HG03097 (cell line): Measurements from ENCODE around the gene CRACR2A.

Experiments
- ATAC-seq: cut with Tn5 transposase; IDR thresholded peaks from one replicate; pipeline ENCODE4 v1.9.1; 2021; ENCODE audit not compliant: unreplicated experiment, low FRiP score

The CRACR2A gene

GRCh38 chr12:3752096-3752709 is 706 bp downstream of the CRACR2A start:
- peak; percentile 48 for ATAC-seq

- no peak for ATAC-seq
Observed at GRCh38 chr12:3751151-3752095, 1.5 kb downstream of the CRACR2A start.

GRCh38 chr12:3750616-3751015 is 2.3 kb downstream of the CRACR2A start:
- no peak for ATAC-seq

- no peak for ATAC-seq
Observed at GRCh38 chr12:3748620-3749019, 4.3 kb downstream of the CRACR2A start.

GRCh38 chr12:3747976-3748619 is 4.8 kb downstream of the CRACR2A start:
- ATAC-seq = no peak

GRCh38 chr12:3747543-3747942 is 5.4 kb downstream of the CRACR2A start:
- ATAC-seq = no peak

GRCh38 chr12:3746758-3747157 is 6.2 kb downstream of the CRACR2A start:
- ATAC-seq = no peak

GRCh38 chr12:3745152-3745551 is 7.8 kb downstream of the CRACR2A start:
- no peak for ATAC-seq

- no peak for ATAC-seq
Observed at GRCh38 chr12:3744229-3744901, 8.5 kb downstream of the CRACR2A start.

GRCh38 chr12:3743803-3744202 is 9.1 kb downstream of the CRACR2A start:
- no peak for ATAC-seq

- no peak for ATAC-seq
Observed at GRCh38 chr12:3741882-3742672, 10.8 kb downstream of the CRACR2A start.

- ATAC-seq = no peak
Observed at GRCh38 chr12:3740480-3741231, 12.3 kb downstream of the CRACR2A start.

- ATAC-seq = no peak
Observed at GRCh38 chr12:3735432-3735831, 17.5 kb downstream of the CRACR2A start.

- no peak for ATAC-seq
Observed at GRCh38 chr12:3732901-3733300, 20.0 kb downstream of the CRACR2A start.

GRCh38 chr12:3730111-3730510 is 22.8 kb downstream of the CRACR2A start:
- ATAC-seq = no peak

GRCh38 chr12:3728686-3729085 is 24.2 kb downstream of the CRACR2A start:
- peak; percentile 30 for ATAC-seq

- peak; percentile 81 for ATAC-seq
Observed at GRCh38 chr12:3727877-3728632, 24.9 kb downstream of the CRACR2A start.

- ATAC-seq = no peak
Observed at GRCh38 chr12:3727354-3727753, 25.6 kb downstream of the CRACR2A start.

- ATAC-seq = no peak
Observed at GRCh38 chr12:3726456-3726855, 26.5 kb downstream of the CRACR2A start.
